Measurements from ENCODE around the gene TSC22D4. TPM values are rescaled to one million over a fixed set of nuclear protein-coding genes. Genes with fewer than 3 reads are reported as not detected.
"Not testable (repeated sequence)": the region's sequence is repeated elsewhere in the genome, so short reads cannot be mapped to it uniquely, and the experiment has no call there.

Gene TSC22D4
- total RNA-seq, 1 donor from 2014 or later: 53.4 TPM

- Histone ChIP-seq H3K27me3 (ENCODE audit: insufficient read depth, low read length) (no peaks in the 10 kb centered on the region), H3K4me1 (ENCODE audit: insufficient read depth, low read length) (peaks cover 7% of the 10 kb centered on the region), H3K79me2 (ENCODE audit: insufficient read depth, low read length) (no peaks in the 10 kb centered on the region), H3K4me2 (ENCODE audit: low read length) (no peak overlapping the region), H3K9ac (ENCODE audit: low read length) (no peak overlapping the region), H2AFZ (ENCODE audit: low read depth, low read length) (no peak overlapping the region), H4K20me1 (ENCODE audit: insufficient read depth, low read length) (no peaks in the 10 kb centered on the region), H3K36me3 (ENCODE audit: insufficient read depth, low read length) (no peaks in the 10 kb centered on the region), H3K27ac (ENCODE audit: low read depth, low read length) (no peak overlapping the region), H3K4me3 (ENCODE audit: insufficient read depth, low read depth, low read length) (no peak overlapping the region), H3K9me3 (ENCODE audit: insufficient read depth, low read depth, low read length) (no peaks in the 10 kb centered on the region)
- Mint-ChIP-seq H3K4me3 (ENCODE audit: unreplicated experiment) (no peak overlapping the region), H3K36me3 (ENCODE audit: low read depth, unreplicated experiment) (peaks cover 4% of the 10 kb centered on the region), H3K27ac (ENCODE audit: unreplicated experiment) (no peak overlapping the region), H3K4me1 (ENCODE audit: low read depth, unreplicated experiment) (no peaks in the 10 kb centered on the region), H3K27me3 (ENCODE audit: low read depth, unreplicated experiment) (no peaks in the 10 kb centered on the region), H3K9me3 (ENCODE audit: unreplicated experiment) (no peaks in the 10 kb centered on the region)
- TF ChIP-seq CTCF (IDR thresholded peaks at IDR 0.05; ENCODE audit: insufficient read depth, low read depth, low read length): no peak
- no peak for TF ChIP-seq EZH2 (IDR thresholded peaks at IDR 0.05; ENCODE audit: insufficient read depth, low read length)
- FAIRE-seq (no peak), DNase-seq (ENCODE audit: low read depth) (no peak)
Observed at GRCh38 chr7:100455206-100455605, 23.8 kb downstream of the TSC22D4 start.

GRCh38 chr7:100453854-100454253 is 25.2 kb downstream of the TSC22D4 start:
- H3K4me1 Mint-ChIP-seq (ENCODE audit: low read depth, unreplicated experiment); H3K4me3 ChIP-seq (ENCODE audit: insufficient read depth, low read depth, low read length); H3K27ac Mint-ChIP-seq (ENCODE audit: unreplicated experiment); H3K36me3 ChIP-seq (ENCODE audit: insufficient read depth, low read length); FAIRE-seq; H3K4me1 ChIP-seq (ENCODE audit: insufficient read depth, low read length); H3K9ac ChIP-seq (ENCODE audit: low read length); H3K4me2 ChIP-seq (ENCODE audit: low read length); H3K9me3 Mint-ChIP-seq (ENCODE audit: unreplicated experiment); H3K27me3 ChIP-seq (ENCODE audit: insufficient read depth, low read length); H3K27ac ChIP-seq (ENCODE audit: low read depth, low read length); H3K27me3 Mint-ChIP-seq (ENCODE audit: low read depth, unreplicated experiment); H4K20me1 ChIP-seq (ENCODE audit: insufficient read depth, low read length); H3K79me2 ChIP-seq (ENCODE audit: insufficient read depth, low read length); H3K9me3 ChIP-seq (ENCODE audit: insufficient read depth, low read depth, low read length); H2AFZ ChIP-seq (ENCODE audit: low read depth, low read length); DNase-seq (ENCODE audit: low read depth); H3K4me3 Mint-ChIP-seq (ENCODE audit: unreplicated experiment); H3K36me3 Mint-ChIP-seq (ENCODE audit: low read depth, unreplicated experiment): not testable (repeated sequence)

GRCh38 chr7:100452513-100452912 is 26.5 kb downstream of the TSC22D4 start:
- H3K4me3 ChIP-seq (ENCODE audit: insufficient read depth, low read depth, low read length): no peak overlapping the region
- Mint-ChIP-seq H3K4me3 (ENCODE audit: unreplicated experiment) (no peak overlapping the region), H3K27me3 (ENCODE audit: low read depth, unreplicated experiment) (no peaks in the 10 kb centered on the region), H3K4me1 (ENCODE audit: low read depth, unreplicated experiment) (no peaks in the 10 kb centered on the region), H3K27ac (ENCODE audit: unreplicated experiment) (no peak overlapping the region), H3K9me3 (ENCODE audit: unreplicated experiment) (no peaks in the 10 kb centered on the region), H3K36me3 (ENCODE audit: low read depth, unreplicated experiment) (no peaks in the 10 kb centered on the region)
- no peak overlapping the region for H3K9ac ChIP-seq (ENCODE audit: low read length)
- H3K27me3 ChIP-seq (ENCODE audit: insufficient read depth, low read length): no peaks in the 10 kb centered on the region
- H3K4me1 ChIP-seq (ENCODE audit: insufficient read depth, low read length): peaks cover 8% of the 10 kb centered on the region
- H3K27ac ChIP-seq (ENCODE audit: low read depth, low read length): no peak overlapping the region
- FAIRE-seq: no peak
- H3K79me2 ChIP-seq (ENCODE audit: insufficient read depth, low read length): no peaks in the 10 kb centered on the region
- H3K36me3 ChIP-seq (ENCODE audit: insufficient read depth, low read length): no peaks in the 10 kb centered on the region
- no peak overlapping the region for H2AFZ ChIP-seq (ENCODE audit: low read depth, low read length)
- no peaks in the 10 kb centered on the region for H3K9me3 ChIP-seq (ENCODE audit: insufficient read depth, low read depth, low read length)
- H4K20me1 ChIP-seq (ENCODE audit: insufficient read depth, low read length): no peaks in the 10 kb centered on the region
- TF ChIP-seq EZH2 (IDR thresholded peaks at IDR 0.05; ENCODE audit: insufficient read depth, low read length) (no peak), CTCF (IDR thresholded peaks at IDR 0.05; ENCODE audit: insufficient read depth, low read depth, low read length) (no peak)
- H3K4me2 ChIP-seq (ENCODE audit: low read length): no peak overlapping the region
- no peak for DNase-seq (ENCODE audit: low read depth)
